Measurements from ENCODE around the gene TEKT2. TPM values are rescaled to one million over a fixed set of nuclear protein-coding genes. Genes with fewer than 3 reads are reported as not detected.

TEKT2 gene
- total and polyA plus RNA-seq, 7 donors: 0.19 to 0.33 TPM; not detected in 5

DNA sequence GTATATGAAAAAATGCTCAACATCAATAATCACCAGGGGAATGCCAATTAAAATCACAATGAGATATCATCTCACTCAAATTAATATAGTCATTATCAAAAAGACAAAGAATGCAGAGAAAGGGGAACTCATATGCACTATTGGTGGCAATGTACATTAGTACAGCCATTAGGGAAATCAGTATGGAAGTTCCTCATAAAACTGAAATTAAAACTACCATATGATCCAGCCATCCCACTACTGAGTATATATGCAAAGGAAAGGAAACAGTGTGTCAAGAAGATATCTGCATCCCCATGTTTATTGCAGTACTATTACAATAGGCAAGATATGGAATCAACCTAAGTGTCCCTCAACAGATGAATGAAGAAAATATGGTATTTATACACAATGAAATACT lies 32.1 kb upstream of the TEKT2 start:
- H3K27ac ChIP-seq: no peak overlapping the region
- TF ChIP-seq POLR2A (IDR thresholded peaks at IDR 0.05): no peak
- TF ChIP-seq, protein P1, sequence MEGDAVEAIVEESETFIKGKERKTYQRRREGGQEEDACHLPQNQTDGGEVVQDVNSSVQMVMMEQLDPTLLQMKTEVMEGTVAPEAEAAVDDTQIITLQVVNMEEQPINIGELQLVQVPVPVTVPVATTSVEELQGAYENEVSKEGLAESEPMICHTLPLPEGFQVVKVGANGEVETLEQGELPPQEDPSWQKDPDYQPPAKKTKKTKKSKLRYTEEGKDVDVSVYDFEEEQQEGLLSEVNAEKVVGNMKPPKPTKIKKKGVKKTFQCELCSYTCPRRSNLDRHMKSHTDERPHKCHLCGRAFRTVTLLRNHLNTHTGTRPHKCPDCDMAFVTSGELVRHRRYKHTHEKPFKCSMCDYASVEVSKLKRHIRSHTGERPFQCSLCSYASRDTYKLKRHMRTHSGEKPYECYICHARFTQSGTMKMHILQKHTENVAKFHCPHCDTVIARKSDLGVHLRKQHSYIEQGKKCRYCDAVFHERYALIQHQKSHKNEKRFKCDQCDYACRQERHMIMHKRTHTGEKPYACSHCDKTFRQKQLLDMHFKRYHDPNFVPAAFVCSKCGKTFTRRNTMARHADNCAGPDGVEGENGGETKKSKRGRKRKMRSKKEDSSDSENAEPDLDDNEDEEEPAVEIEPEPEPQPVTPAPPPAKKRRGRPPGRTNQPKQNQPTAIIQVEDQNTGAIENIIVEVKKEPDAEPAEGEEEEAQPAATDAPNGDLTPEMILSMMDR (IDR thresholded peaks at IDR 0.05): no peak
- no peak for TF ChIP-seq EP300 (IDR thresholded peaks at IDR 0.05)
- no peak for TF ChIP-seq POLR2AphosphoS5 (IDR thresholded peaks at IDR 0.05)
- H3K9me3 ChIP-seq: no peaks in the 10 kb centered on the region
- no peaks in the 10 kb centered on the region for H3K27me3 ChIP-seq
- H3K36me3 ChIP-seq: peaks cover 0 to 52% (median 10%) of the 10 kb centered on the region in 4 donors
- no peak for DNase-seq
- no peak overlapping the region for H3K4me3 ChIP-seq
- no peaks in the 10 kb centered on the region for H3K4me1 ChIP-seq
- intact Hi-C loops (cut with DNase I): no loop called here

DNA sequence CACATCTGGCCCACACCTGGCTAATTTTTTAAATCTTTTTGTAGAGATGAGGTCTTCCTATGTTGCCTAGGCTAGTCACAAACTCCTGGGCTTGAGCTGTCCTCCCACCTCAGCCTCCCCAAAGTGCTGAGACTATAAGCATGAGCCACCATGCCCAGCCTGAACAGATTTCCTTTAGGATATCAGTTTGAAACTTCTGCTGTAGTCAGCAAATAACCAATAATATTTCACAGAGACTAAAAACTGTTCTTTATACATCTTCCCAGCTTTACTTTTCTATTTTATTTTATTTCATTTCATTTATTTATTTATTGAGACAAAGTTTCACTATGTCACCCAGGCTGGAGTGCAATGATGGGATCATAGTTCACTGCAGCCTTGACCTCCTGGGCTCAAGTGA lies 29.9 kb upstream of the TEKT2 start:
- Histone ChIP-seq H3K9me3 (no peaks in the 10 kb centered on the region), H3K27me3 (no peaks in the 10 kb centered on the region), H3K36me3 (peaks cover 0 to 40% (median 5%) of the 10 kb centered on the region in 4 donors), H3K4me3 (no peak overlapping the region), H3K4me1 (no peaks in the 10 kb centered on the region), H3K27ac (no peak overlapping the region)
- TF ChIP-seq POLR2AphosphoS5 (IDR thresholded peaks at IDR 0.05) (no peak), POLR2A (IDR thresholded peaks at IDR 0.05) (no peak), EP300 (IDR thresholded peaks at IDR 0.05) (no peak)
- TF ChIP-seq, protein P1 (IDR thresholded peaks at IDR 0.05): no peak
- intact Hi-C loops (cut with DNase I): no loop called here
- DNase-seq: no peak

DNA sequence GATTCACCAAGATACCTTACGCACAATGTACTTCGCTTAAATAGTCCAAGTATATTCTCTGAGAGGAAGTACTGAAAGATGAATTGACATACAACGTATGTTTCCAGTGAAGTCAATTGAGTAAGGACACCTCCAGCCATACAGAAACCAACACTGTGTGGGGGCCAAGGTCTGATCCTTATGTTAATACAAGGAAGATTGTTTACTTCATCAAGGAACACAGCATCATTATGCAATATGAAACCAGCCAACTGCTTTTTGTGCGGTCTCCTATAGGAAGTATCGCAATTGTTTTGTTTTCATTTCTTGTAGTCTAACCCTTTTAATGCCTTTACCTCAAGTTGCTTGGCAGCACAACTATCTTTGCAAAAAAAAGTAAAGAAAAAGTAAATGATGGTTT lies 28.2 kb upstream of the TEKT2 start:
- DNase-seq: no peak
- no peak overlapping the region for H3K27ac ChIP-seq
- no peaks in the 10 kb centered on the region for H3K9me3 ChIP-seq
- no peaks in the 10 kb centered on the region for H3K27me3 ChIP-seq
- WGBS, 2 donors: 89 to 90% methylated on average over 5 of the region's 5 CpGs
- H3K4me1 ChIP-seq: no peaks in the 10 kb centered on the region
- H3K36me3 ChIP-seq: peaks cover 0 to 30% (median 3%) of the 10 kb centered on the region in 4 donors
- intact Hi-C loops (cut with DNase I): no loop called here
- H3K4me3 ChIP-seq: no peak overlapping the region
- TF ChIP-seq, protein P1 (IDR thresholded peaks at IDR 0.05): no peak
- no peak for TF ChIP-seq POLR2A (IDR thresholded peaks at IDR 0.05)
- TF ChIP-seq EP300 (IDR thresholded peaks at IDR 0.05): no peak
- TF ChIP-seq POLR2AphosphoS5 (IDR thresholded peaks at IDR 0.05): no peak

DNA sequence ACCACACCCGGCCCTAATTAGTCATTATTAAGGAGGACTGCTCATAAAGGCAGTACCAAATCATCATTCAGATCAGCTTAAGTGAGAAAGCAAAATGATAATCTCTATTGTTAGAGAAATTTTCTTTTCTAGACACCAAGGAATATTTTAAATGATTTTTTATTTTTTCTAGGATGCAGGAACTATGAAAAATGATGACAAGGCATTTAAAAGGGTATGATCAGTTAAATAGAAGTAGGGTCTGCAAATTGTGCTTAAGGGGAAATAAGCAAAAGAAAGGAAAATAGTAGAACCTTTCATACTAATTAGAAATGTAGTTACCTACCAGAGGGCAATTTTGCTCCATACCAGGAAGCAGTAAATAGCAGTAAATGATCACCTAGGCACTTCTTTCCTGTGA lies 21.6 kb upstream of the TEKT2 start:
- Histone ChIP-seq H3K36me3 (peaks cover 0 to 6% (median 0%) of the 10 kb centered on the region in 4 donors), H3K27ac (no peak overlapping the region), H3K27me3 (no peaks in the 10 kb centered on the region), H3K4me3 (no peak overlapping the region), H3K9me3 (no peaks in the 10 kb centered on the region), H3K4me1 (no peaks in the 10 kb centered on the region)
- no peak for DNase-seq
- WGBS, 2 donors: 97 to 99% methylated on average over 1 of the region's 1 CpG
- intact Hi-C loops (cut with DNase I): no loop called here
- TF ChIP-seq EP300 (IDR thresholded peaks at IDR 0.05) (no peak), POLR2AphosphoS5 (IDR thresholded peaks at IDR 0.05) (no peak), POLR2A (IDR thresholded peaks at IDR 0.05) (no peak)
- TF ChIP-seq, protein P1 (IDR thresholded peaks at IDR 0.05): no peak

DNA sequence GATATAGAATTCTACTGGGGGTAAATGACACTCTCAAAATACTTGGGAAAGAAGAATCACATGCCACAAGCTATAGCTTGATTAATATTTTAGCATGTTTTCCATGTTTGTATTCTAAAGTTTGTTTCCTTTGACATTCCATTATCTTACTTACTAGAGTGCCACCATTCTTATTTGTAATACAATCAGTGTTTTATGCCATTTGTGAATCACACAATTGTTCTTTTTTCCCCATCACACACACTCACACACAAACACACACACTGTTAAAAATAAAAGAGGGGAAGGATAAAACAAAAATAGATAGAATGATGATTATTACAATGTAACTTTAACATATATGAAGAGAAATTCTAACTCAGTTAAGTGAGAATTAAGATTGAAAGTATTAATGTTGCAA lies 16.0 kb upstream of the TEKT2 start:
- Histone ChIP-seq H3K27ac (no peak overlapping the region), H3K36me3 (peaks cover 0 to 4% (median 0%) of the 10 kb centered on the region in 4 donors), H3K9me3 (no peaks in the 10 kb centered on the region), H3K27me3 (no peaks in the 10 kb centered on the region), H3K4me3 (no peak overlapping the region), H3K4me1 (no peaks in the 10 kb centered on the region)
- TF ChIP-seq, protein P1 (IDR thresholded peaks at IDR 0.05): no peak
- TF ChIP-seq POLR2A (IDR thresholded peaks at IDR 0.05): no peak
- TF ChIP-seq EP300 (IDR thresholded peaks at IDR 0.05): no peak
- TF ChIP-seq POLR2AphosphoS5 (IDR thresholded peaks at IDR 0.05): no peak
- intact Hi-C loops (cut with DNase I): no loop called here
- no peak for DNase-seq
